NCI-H82 (cell line): ENCODE results near the gene PCED1A.
"Not testable (repeated sequence)": the region's sequence is repeated elsewhere in the genome, so short reads cannot be mapped to it uniquely, and the experiment has no call there.

Source experiments
- DNase-seq: peaks from one replicate; lab custom pipeline; 2025; lab: John Stamatoyannopoulos, UW

Gene PCED1A

GRCh38 chr20:2829376-2829775 is 11.1 kb downstream of the PCED1A start:
- no peak for DNase-seq

- no peak for DNase-seq
Measured at GRCh38 chr20:2826655-2827054, 13.8 kb downstream of the PCED1A start.

GRCh38 chr20:2825761-2826160 is 14.7 kb downstream of the PCED1A start:
- no peak for DNase-seq

GRCh38 chr20:2822073-2822472 is 18.4 kb downstream of the PCED1A start:
- no peak for DNase-seq

GRCh38 chr20:2820896-2821869 is 19.3 kb downstream of the PCED1A start:
- DNase-seq, result peak; percentile 42

- no peak for DNase-seq
Measured at GRCh38 chr20:2820084-2820895, 20.2 kb downstream of the PCED1A start.

GRCh38 chr20:2817891-2818595 is 22.4 kb downstream of the PCED1A start:
- DNase-seq, result no peak

- no peak for DNase-seq
Measured at GRCh38 chr20:2817341-2817726, 23.1 kb downstream of the PCED1A start.

GRCh38 chr20:2816583-2817340 is 23.7 kb downstream of the PCED1A start:
- no peak for DNase-seq

- DNase-seq, result no peak
Measured at GRCh38 chr20:2816030-2816582, 24.3 kb downstream of the PCED1A start, which contains the start of gene TMEM239. TMEM239 (plus strand) TSS chr20:2816364; CDS start chr20:2816555, 191 bp downstream.

- no peak for DNase-seq
Measured at GRCh38 chr20:2815242-2815900, 25.1 kb downstream of the PCED1A start.

GRCh38 chr20:2814587-2815051 is 25.8 kb downstream of the PCED1A start, which contains the start of gene C20orf141:
C20orf141 (plus strand) TSS chr20:2814987; CDS start chr20:2815185, 198 bp downstream.
- peak; percentile 98 for DNase-seq

GRCh38 chr20:2814076-2814475 is 26.4 kb downstream of the PCED1A start:
- peak; percentile 74 for DNase-seq

- DNase-seq, result no peak
Measured at GRCh38 chr20:2812189-2812588, 28.3 kb downstream of the PCED1A start.

GRCh38 chr20:2809690-2810089 is 30.8 kb downstream of the PCED1A start:
- DNase-seq, result no peak

GRCh38 chr20:2807929-2808328 is 32.5 kb downstream of the PCED1A start:
- DNase-seq, result not testable (repeated sequence)

GRCh38 chr20:2807019-2807418 is 33.4 kb downstream of the PCED1A start:
- no peak for DNase-seq

GRCh38 chr20:2806351-2806701 is 34.1 kb downstream of the PCED1A start:
- DNase-seq, result no peak

- peak; percentile 10 for DNase-seq
Measured at GRCh38 chr20:2805689-2806350, 34.6 kb downstream of the PCED1A start.
